GM18951 (cell line): ENCODE data around the gene MCM5.
"Not testable (repeated sequence)": the region's sequence is repeated elsewhere in the genome, so short reads cannot be mapped to it uniquely, and the experiment has no call there.

Experiments used
- POLR2A ChIP-seq: IDR thresholded peaks from 4 replicates; pipeline ENCODE4 v1.6.1; 2011; ENCODE audit warnings: mild to moderate bottlenecking; ENCODE audit not compliant: insufficient read length, insufficient read depth; ENCODE audit errors: extremely low read depth
- in situ Hi-C: fragments of 300-500 bp; cut with MboI; formaldehyde crosslinking; loops from one replicate; pipeline ENCODE4 v1.12.0; 2022; ENCODE audit warnings: low sequenced_read_pairs, mixed read lengths, inconsistent platforms; ENCODE audit not compliant: unreplicated experiment

The MCM5 gene

GRCh38 chr22:35399678-35400500 is at the start of gene MCM5:
Gene MCM5 (plus strand): TSS chr22:35400140. CDS start chr22:35400439, 299 bp downstream.
- in situ Hi-C loops, result no loop called here
- TF ChIP-seq POLR2A, result peak; percentile 65

DNA sequence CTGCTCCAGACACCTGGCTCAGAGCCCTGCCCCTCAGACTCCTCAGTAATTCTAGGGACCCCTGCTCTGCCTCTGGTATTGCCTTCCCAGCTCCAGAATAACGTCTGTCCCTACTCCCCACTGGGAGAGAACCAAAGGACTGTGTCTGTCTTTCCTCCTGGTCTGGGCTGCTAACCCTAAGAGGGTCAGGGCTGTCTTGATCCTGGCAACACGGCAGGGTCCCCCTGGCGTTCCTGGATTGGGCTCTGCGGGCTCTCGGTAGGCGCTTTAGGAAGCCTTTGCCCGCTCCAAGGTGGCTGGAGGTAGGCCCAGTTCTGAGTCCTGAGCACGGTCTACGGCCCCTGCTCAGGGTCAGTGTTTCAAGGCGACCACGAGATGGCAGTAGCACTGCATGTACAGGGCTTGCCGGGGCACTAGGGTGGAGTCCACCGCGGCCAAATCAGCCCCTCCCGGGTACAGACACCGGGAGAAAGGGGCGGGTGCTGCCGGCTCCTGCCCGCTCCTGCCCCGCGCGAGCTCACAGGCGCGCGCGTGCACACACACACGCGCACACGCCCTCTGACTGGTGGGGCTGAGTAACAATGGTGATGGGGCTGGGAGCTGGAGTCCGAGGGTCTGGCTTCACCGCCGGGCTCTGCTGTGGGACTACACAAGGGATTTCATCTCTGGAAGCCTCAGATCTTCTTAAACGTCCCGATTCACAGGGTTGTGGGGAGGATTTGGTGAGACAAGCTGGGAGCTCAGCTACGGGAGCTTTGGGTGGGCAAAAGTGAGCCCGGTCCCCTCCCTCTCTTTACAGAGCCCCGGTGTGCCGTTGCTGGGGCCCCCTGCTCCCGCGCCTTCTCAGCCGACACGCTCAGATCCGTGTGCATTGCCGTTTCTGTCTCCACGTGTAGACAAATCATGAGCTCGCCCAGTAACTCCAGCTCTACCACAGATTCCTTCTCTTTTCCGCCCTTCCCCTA is 49.1 kb upstream of the MCM5 start:
- in situ Hi-C loops, result loop anchor here (5.0 kb wide), 1 partner anchor 241 kb away; no protein-coding TSS in a partner anchor
- TF ChIP-seq POLR2A, result peak; percentile 31

- peak; percentile 27 for TF ChIP-seq POLR2A
- in situ Hi-C loops, result loop anchor here (5.0 kb wide), 1 partner anchor 240 kb away; no protein-coding TSS in a partner anchor
Measured at GRCh38 chr22:35352214-35353111, 47.5 kb upstream of the MCM5 start.

GRCh38 chr22:35353318-35353717 is 46.6 kb upstream of the MCM5 start:
- in situ Hi-C loops, result loop anchor here (5.0 kb wide), 1 partner anchor 239 kb away; no protein-coding TSS in a partner anchor

GRCh38 chr22:35354068-35354467 is 45.9 kb upstream of the MCM5 start:
- no peak for TF ChIP-seq POLR2A
- in situ Hi-C loops, result loop anchor here (5.0 kb wide), 1 partner anchor 238 kb away; no protein-coding TSS in a partner anchor

More at GRCh38 chr22:35353318-35353717, 46.6 kb upstream of the MCM5 start:
- no peak for TF ChIP-seq POLR2A

- in situ Hi-C loops, result no loop called here
- TF ChIP-seq POLR2A, result no peak
Measured at GRCh38 chr22:35357883-35358621, 41.9 kb upstream of the MCM5 start.

- in situ Hi-C loops, result no loop called here
- TF ChIP-seq POLR2A, result no peak
Measured at GRCh38 chr22:35359380-35360065, 40.4 kb upstream of the MCM5 start.

DNA sequence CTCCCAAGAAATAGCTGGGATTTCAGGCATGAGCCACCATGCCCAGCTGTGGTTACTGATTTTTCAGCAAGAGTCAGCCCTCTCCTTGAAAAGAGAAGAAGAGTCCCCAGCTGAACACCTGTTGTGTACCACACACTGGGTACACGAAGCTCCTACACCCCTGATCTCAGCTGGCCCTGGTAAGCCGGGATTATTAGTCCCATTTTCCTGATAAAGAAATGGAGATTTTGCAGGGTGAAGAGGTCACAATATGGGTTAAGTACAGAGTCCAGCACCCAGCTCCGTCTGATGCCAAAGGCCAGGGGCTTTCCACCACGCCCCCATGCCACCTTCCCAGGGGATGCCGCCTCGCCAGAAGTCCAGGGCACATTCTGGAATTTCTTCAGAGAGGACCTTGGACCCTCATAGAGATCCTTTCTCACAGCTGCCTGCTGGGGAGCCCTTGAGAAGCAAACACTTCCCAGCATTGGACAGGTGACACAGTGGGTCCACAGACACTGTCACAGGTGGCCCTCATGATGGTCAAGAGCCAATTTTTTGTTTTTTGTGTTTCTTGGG is 38.9 kb upstream of the MCM5 start:
- no peak for TF ChIP-seq POLR2A
- in situ Hi-C loops, result no loop called here

- no peak for TF ChIP-seq POLR2A
- in situ Hi-C loops, result no loop called here
Measured at GRCh38 chr22:35363566-35364086, 36.3 kb upstream of the MCM5 start.

DNA sequence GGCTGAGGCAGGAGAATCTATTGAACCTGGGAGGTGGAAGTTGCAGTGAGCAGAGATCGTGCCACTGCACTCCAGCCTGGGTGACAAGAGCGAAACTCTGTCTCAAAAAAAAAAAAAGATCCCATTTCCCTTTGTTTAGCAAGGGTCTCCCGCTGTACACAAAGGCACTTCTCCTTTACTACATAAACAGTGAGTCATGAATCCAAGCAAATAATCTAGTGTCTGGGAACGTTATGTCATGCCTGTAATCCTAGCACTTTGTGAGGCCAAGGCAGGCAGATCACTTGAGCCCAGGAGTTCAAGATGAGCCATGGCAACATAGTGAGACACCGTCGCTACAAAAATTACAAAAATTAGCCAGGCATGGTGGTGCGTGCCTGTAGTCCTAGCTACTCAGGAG is 35.7 kb upstream of the MCM5 start:
- in situ Hi-C loops, result not testable (repeated sequence)
